ENCODE results near the gene CERT1. TPM values are rescaled to one million over a fixed set of nuclear protein-coding genes. Genes with fewer than 3 reads are reported as not detected.
A peak's percentile ranks its signal among the peaks of the same experiment; 100 is the strongest.
"Not testable (repeated sequence)": the region's sequence is repeated elsewhere in the genome, so short reads cannot be mapped to it uniquely, and the experiment has no call there.

CERT1 gene
- total RNA-seq, 1 donor from 2014 or later = 34.5 TPM

DNA sequence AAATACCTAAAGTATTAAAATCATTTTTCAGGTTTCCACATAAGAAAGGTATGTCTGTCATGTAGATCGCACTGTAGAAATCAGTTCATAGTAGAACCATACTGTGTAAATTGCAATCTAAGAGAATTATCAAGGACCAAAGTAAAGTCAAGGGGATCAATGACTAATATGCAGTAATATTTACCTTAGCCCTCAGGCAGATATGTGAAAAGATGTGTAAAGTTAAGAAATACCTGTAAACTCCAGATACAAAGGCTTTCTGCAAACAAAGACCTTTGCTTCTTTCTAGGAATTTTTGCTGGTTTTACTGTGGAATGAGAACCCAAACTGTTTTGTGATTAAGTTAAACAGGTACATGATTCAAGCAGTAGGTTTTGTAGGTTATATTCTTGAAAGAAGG is 11.8 kb upstream of the CERT1 start:
- DNase-seq = no peak

DNA sequence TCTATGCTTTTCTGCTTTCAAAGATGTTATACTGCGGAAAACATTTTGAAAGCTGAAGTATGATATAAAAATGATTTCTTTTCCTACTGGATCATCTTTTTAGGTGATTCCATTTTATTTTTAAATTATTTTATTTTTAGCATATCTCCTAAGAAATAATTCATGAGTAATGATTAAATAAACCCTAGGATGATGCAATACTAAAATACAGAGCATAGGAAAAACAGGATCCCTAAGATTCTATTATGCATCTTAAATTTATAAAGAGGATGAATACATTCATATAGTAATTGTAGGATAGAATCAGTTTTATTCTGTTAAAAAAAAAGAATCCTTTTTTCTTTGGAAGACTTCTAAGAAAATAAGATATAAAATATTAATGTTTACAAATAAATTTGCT is 11.1 kb upstream of the CERT1 start:
- no peak for DNase-seq

DNA sequence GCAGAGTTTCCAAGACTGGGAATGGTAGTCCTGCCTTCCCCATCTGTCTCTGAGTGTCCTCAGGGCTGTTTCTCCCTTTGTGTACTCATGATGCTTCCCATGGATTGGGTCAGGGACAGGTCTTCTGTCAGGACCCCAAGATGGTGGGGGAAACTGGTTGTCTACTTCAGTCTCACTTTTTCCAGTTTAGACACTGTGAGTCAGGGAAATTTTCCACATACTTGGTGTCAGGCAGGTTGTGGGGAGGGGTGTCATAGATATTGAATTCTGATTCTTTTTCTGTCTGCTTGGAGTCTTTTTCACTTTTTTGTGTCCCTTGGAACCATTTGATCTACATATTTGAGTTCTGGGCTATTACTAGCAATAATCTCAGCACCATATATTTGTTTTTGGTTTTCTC is 10.6 kb upstream of the CERT1 start:
- no peak for DNase-seq

DNA sequence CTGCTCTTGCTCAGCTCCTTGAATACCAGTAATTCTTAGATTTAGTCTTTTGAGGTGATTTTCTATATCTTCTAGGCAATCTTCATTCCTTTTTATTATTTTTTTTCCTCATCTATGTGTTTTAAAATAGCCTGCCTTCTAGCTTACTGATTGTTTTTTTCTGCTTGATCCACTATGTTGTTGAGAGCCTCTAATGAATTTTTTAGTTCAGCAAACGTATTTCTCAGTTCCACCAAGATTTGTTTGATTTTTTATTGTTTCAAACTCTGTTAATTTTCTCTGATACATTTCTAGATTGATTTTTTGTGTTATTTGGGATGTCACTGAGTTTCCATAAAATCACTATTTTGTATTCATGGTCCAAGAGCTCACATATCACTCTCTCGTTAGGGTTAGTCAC is 9.8 kb upstream of the CERT1 start:
- no peak for DNase-seq

DNA sequence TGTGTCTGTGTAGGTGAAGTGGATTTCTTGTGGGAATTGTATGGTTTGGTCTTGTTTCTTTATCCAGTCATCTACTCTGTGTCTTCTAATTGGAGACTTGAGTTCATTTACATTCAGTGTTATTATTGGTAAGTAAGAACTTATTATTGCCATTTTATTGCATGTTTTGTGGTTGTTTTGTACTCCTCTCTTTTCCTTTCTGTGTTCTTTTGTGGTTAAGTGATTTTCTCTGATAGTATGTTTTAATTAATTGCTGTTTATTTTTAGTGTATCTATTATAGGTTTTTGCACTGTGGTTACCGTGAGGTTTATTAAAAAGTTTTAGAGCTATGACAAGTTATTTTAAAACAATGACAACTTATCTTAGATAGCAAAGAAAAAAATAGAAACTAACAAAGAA is 8.3 kb upstream of the CERT1 start:
- DNase-seq = no peak

DNA sequence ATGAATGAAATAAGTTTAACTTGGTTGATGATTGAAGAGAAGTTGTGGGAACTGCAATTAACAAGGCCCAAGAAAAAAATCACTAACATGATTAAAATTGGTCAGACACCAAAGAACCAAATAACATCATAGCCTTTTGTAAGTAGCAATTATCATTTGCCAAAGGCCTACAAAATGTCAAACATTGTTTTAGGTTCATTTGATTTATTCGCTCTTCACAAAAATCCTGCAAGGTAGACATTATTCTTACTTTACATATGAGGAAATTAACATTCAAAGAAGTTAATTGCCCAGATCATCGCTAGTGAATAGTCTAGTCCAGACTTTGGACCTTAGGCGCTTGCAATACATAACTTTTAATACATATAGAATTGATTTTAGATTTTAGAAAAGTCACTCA is 2.9 kb upstream of the CERT1 start:
- no peak for DNase-seq

DNA sequence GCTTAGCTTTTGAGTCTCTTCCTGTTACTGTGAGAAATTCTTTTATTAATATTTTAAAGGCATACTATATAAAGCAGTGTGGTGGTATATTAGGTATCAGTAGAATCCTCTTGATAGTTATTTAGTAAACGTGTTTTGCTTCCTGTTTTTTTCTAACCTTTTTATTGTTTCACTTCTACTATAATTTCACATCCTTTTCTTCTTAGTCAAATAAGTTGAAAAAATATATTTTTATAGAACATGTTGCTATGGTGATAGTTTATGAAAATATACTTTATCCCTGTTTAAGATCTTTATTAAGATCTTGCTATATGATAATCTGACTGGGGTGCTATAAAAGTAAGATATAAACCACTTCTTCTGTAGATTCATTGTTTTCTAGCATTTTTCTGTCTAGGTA is 2.4 kb upstream of the CERT1 start:
- no peak for DNase-seq

DNA sequence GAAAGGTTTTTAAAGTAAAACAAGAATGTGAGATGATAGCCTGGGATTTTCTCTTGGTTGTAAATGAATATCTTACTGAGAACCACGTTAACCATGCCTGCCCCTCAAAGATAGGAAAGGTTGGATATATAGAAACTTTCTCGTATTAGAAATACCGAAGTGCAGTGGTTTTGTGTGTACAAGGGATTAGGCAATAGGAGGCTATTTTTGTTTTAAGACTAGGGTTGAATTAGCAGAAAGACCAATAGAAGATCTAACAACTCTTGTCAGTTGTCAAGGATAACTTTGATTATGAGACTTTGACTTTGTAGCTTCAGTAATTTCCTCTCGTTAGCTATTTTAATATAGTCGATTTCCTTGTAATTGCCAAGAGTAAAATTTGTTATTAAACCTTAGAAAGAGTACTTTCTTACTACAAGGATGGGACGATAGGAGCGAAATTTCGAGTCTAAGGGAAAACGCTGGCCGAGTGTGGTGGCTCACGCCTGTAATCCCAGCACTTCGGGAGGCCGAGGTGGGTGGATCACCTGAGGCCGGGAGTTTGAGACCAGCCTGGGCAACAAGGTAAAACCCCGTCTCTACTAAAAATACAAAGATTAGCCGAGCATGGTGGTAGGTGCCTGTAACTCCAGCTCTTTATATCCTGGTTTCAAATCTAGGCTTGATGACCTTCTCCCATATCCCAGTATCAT is 1.1 kb upstream of the CERT1 start:
- peak; percentile 26 for DNase-seq

DNA sequence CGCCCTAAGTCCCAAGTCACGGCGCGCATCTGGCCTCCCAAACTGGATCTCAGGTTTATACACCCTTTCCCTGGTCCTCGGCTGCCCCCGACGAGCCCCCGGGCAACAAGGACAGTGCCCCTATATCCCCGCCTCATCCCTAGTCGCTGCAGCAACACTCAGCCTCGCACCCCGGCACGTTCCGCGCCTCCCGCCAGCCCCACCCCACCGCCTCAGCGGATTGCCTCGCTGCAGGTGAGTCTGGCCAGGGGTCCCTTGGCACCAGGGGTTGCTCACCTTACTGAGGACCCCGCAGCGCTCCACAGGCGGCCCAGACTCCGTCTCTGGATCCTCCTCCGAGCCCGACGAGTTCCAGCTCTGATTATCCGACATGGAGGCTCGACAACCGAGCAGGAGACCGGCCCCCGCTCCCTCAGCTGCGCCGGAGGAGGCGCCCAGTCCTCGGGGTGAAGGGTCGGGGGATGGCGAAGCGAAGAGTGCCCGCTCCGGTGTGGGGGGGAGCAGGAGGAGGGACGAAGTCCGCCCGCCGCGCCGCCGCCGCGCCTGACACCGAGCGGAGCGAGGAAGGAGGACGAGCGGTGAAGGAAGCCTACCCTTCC is 494 bp downstream of the CERT1 start:
- no peak for DNase-seq

DNA sequence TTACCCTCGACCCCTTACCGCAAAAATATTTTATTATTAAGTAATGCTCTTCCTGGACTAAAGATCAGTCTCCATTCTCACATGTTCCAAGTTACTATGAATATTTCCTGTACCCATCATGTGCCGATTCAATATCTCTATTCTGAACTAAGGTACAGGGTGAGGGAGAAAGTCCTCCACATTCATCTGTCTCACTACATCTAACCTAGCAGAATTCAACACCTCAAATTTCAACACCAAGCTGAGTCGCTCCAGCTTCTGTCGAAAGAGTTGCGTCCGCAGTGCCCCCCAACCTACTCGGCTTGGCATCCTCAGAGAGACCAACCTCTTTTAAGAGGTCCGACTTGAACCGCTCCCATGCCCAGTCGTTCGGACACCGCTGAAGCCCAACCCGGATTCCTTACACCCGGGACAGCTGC is 1.0 kb downstream of the CERT1 start:
- peak; percentile 63 for DNase-seq

DNA sequence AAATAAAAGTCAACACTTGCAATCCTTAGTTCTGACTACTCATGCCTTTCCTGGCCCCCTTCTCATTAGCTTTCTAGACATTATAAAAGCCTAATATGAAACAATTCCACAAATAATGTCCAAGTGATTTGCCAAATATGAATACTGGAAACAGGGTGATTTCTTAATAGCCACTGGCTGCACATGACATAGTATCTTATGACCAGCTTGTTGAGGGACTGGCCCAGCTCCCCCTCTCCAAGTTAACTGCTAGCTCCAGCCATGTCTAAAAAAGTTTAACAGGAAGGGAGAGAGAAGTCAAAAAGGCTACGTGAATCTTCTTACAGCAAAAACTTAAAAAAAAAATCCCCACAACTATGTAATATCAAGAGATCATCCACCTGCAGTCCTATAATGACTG is 1.5 kb downstream of the CERT1 start:
- DNase-seq = peak; percentile 57

DNA sequence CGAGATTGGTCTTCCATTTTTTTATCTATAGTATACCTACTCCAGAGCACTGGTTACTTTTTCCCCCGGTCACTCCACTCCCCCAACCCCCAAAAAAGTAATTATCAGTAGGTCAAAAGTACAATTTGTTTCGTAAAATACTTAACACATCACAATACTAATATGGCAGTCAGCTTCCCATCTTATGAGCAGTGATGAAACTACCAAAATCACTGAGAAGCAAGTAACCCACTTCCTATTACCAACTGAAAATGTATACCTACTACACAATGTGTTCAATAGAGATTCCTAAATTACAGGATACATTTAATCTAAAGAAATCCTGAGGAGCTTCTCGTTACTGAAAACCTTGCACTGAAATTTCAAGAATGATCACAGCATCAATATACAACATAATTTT is 1.9 kb downstream of the CERT1 start:
- DNase-seq = no peak

DNA sequence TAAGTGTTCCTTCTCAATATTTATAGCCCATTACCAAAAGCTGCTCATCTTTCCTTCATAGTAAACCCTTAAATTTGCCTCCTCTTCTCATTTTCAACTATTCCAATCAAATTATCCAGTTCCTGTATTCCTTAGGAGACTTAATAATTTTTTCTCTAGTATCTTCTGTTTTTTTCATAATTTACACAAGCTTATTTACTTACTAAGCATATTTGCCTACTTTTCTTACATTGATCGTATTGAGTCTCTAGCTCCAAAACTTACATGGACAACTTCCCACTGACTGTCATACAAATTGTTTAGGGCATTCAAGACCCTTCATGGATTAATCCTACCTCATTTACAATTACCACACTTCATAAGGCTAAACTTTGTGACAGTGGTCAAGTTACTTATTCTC is 3.6 kb downstream of the CERT1 start:
- no peak for DNase-seq

DNA sequence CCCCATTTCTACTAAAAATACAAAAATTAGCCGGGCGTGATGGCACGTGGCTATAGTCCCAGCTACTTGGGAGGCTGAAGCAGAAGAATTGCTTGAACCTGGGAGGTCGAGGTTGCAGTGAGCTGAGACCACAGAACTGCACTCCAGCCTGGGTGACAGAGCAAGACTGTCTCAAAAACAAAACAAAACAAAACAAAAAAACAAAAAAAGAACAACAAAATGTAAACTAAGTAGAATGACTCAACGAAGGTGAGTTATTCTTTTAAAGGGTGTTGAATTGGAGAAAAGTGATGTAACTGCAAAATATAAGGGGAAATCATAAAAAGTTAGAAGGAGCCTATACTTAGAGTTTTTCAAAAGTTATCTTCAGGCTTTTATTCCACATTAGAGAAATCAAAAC is 6.3 kb downstream of the CERT1 start:
- DNase-seq = not testable (repeated sequence)

DNA sequence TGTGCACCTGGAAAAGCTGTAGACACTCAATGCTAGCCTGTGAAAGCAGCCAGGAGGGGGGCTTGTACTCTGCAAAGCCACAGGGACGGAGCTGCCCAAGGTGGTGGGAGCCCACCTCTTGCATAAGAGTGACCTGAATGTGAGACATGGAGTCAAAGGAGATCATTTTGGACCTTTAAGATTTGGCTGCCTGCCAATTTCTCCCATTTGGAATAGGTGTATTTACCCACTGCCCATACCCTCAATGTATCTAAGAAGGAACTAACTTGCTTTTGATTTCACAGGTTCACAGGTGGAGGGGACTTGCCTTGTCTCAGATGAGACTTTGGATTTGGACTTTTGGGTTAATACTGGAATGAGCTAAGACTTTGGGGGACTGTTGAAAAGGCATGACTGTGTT is 12.6 kb downstream of the CERT1 start:
- not testable (repeated sequence) for DNase-seq

DNA sequence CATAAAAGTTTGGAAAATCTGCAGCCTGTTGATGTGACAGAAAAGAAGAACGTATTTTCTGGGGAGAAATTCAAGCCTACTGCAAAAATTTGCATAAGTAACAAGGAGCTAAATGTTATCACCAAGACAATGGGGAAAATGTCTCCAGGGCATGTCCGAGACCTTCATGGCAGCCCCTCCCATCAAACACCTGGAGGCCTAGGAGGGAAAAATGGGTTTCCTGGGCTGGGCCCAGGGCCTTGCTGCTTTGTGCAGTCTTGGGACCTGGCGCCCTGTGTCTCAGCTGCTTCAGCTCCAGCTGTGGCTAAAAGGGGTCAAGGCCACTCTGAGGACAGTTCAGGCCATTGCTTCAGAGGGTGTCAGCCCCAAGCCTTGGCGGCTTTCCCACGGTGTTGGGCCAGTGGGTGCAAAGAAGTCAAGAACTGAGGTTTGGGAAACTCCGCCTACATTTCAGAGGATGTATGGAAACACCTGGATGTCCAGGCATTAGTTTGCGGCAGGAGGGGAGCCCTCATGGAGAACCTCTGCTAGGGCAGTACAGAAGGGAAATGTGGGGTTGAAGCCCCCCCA is 13.1 kb downstream of the CERT1 start:
- DNase-seq = no peak

DNA sequence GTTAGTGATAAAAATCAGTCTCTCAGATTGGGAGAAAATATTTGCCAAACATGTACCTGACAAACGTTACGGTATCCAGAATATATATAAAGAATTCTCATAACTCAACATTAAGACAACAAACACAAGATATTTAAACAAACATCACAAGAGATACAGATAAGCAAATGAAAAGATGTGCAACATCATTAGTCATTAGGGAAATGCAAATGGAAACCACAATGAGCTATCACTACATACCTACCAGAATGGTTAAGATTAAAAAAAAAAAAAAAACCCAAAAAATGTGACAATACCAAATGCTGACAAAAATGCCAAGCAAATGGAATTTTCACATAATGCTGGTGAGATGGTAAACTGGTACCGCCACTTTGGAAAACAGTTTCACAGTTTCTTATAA is 15.4 kb downstream of the CERT1 start:
- DNase-seq = no peak

DNA sequence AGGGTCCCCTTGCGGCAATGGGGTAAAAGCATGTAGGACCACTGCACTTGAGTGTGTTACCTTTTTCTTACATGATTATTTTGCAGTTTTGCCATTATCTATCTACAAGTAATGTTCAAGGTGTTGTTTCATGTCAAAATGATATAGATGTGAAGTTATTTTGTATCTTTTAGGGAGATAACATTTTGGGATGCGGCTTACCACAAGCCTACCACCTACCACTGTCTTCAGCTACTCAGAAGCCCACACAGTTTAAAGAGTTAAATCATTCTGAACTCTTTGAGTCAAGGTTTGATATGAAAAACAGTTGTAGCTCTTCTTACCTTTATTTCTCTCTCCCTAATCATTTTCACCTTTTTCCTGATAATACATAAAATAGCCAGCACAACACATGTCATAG is 19.8 kb downstream of the CERT1 start:
- no peak for DNase-seq

DNA sequence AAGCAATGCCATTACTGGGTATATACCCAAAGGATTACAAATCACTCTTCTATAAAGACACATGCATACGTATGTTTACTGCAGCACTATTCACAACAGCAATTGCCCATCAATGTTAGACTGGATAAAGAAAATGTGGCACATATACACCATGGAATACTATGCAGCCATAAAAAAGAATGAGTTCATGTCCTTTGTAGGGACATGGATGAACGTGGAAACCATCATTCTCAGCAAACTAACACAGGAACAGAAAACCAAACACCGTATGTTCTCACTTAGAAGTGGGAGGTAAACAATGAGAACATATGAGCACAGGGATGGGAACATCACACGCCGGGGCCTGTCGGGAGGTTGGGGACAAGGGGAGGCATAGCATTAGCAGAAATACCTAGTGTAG is 21.6 kb downstream of the CERT1 start:
- DNase-seq = not testable (repeated sequence)

DNA sequence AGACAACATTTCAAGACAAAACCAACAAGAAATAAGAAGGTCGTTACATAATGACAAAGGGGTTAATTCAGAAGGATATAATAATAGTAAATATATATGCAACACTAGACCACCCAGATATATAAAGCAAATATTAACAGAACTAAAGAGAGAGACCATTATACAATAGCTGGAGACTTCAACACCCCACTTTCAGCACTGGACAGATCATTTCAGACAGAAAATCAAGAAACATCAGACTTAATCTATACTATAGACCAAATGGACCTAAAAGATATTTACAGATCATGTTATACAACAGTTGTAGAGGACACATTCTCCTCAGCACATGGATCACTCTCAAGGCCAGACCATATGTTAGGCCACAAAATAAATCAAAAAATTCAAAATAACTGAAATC is 26.8 kb downstream of the CERT1 start:
- no peak for DNase-seq

DNA sequence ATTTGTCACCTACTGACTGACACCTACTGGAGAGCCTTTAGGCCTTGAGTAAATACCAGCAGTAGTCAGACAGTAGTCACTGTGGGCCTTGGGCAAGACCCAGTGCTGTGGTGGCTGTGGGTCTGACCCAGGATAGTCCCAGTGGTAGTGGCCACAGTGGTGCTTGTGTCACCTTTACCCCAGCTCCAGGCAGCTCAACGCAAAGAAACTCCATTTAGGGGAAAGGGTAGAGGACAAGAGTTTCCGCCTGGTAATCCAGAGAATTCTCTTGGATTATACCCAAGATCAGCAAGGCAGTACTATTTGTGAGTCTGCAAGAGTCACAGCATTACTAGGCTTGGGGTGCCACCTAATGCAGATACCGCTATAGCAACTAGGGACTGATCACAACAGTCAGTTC is 28.9 kb downstream of the CERT1 start:
- no peak for DNase-seq

DNA sequence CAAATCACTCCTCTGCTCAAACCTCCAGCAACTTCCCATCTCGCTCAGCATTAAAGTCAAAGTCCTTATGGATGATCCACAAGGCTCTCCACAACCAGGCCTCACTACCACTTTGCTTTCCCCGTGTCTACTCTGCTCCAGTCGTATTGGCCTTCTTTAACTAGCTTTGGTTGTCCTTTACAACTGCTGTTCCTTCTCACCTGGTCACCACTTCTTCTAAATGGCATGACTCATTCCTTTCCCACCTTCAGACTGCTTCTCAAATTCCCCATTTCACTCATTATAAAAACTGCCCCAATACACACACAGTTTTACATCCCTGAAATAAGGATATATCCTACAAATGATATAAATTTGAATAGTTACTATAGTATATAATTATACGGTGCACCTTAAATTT is 30.4 kb downstream of the CERT1 start:
- no peak for DNase-seq

DNA sequence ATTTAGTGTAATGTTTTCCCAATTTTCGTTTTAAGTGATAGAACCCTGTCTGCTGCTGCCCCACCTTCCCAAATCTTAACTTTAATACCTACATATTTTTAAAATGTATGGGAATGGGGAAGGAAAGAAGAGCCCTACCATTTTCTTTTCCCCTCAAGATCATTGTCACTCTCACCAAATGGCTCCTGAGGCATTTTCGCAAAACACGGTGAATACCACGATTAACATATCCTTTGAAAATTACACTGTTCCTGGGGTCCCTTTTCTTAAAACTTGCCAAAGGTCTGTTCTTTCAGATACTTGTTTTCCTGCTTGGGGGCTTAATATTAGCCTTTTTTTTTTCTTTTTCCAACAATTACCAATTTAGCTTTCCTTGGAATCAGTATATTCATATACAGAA is 36.1 kb downstream of the CERT1 start:
- DNase-seq = no peak

DNA sequence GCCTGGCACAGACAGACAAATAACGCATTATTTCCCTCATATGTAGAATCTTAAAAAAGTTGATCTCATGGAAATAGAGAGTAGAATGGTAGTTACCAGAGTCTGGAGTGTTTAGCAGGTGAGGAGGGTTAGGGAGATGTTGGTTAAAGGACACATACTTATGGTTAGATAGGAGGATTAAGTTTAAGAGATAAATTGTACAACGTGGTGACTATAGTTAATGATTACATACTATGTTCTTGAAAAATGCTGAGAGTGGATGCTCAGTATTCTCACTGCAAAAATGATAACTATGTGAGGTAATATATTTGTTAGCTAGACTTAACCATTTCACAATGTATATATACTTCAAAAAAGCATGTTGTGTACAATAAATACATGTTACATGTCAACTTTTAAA is 38.0 kb downstream of the CERT1 start:
- no peak for DNase-seq

DNA sequence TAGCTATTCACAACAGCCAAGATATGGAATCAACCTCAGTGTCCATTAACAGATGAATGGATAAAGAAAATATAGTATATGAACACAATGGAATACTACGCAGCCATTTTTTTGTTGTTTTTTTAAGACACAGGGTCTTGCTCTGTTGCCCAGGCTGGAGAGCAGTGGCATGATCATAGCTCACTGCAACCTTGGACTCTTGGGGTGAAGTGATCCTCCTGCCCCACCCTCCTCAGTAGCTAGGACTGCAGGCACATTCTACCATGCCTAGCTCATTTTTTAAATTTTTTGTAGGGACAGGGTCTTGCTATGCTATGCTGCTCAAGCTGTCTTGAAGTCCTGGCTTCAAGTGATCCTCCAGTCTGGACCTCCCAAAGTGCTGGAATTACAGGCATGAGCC is 38.5 kb downstream of the CERT1 start:
- no peak for DNase-seq

All from dermis blood vessel endothelial cell (primary cell).